ENCODE results near the gene B3GAT2.

GRCh38 chr6:70886661-70887060 lies 70.2 kb downstream of the B3GAT2 start:
- TF ChIP-seq, protein P1, sequence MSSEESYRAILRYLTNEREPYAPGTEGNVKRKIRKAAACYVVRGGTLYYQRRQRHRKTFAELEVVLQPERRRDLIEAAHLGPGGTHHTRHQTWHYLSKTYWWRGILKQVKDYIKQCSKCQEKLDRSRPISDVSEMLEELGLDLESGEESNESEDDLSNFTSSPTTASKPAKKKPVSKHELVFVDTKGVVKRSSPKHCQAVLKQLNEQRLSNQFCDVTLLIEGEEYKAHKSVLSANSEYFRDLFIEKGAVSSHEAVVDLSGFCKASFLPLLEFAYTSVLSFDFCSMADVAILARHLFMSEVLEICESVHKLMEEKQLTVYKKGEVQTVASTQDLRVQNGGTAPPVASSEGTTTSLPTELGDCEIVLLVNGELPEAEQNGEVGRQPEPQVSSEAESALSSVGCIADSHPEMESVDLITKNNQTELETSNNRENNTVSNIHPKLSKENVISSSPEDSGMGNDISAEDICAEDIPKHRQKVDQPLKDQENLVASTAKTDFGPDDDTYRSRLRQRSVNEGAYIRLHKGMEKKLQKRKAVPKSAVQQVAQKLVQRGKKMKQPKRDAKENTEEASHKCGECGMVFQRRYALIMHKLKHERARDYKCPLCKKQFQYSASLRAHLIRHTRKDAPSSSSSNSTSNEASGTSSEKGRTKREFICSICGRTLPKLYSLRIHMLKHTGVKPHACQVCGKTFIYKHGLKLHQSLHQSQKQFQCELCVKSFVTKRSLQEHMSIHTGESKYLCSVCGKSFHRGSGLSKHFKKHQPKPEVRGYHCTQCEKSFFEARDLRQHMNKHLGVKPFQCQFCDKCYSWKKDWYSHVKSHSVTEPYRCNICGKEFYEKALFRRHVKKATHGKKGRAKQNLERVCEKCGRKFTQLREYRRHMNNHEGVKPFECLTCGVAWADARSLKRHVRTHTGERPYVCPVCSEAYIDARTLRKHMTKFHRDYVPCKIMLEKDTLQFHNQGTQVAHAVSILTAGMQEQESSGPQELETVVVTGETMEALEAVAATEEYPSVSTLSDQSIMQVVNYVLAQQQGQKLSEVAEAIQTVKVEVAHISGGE (tag by site-specific recombination; conservative IDR thresholded peaks at IDR 0.05; ENCODE audit: low read depth): no peak
- TF ChIP-seq, protein P2, sequence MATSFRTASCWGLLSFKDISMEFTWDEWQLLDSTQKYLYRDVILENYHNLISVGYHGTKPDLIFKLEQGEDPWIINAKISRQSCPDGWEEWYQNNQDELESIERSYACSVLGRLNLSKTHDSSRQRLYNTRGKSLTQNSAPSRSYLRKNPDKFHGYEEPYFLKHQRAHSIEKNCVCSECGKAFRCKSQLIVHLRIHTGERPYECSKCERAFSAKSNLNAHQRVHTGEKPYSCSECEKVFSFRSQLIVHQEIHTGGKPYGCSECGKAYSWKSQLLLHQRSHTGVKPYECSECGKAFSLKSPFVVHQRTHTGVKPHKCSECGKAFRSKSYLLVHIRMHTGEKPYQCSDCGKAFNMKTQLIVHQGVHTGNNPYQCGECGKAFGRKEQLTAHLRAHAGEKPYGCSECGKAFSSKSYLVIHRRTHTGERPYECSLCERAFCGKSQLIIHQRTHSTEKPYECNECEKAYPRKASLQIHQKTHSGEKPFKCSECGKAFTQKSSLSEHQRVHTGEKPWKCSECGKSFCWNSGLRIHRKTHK (tag by site-specific recombination; IDR thresholded peaks at IDR 0.05): no peak
- TF ChIP-seq, protein P3, sequence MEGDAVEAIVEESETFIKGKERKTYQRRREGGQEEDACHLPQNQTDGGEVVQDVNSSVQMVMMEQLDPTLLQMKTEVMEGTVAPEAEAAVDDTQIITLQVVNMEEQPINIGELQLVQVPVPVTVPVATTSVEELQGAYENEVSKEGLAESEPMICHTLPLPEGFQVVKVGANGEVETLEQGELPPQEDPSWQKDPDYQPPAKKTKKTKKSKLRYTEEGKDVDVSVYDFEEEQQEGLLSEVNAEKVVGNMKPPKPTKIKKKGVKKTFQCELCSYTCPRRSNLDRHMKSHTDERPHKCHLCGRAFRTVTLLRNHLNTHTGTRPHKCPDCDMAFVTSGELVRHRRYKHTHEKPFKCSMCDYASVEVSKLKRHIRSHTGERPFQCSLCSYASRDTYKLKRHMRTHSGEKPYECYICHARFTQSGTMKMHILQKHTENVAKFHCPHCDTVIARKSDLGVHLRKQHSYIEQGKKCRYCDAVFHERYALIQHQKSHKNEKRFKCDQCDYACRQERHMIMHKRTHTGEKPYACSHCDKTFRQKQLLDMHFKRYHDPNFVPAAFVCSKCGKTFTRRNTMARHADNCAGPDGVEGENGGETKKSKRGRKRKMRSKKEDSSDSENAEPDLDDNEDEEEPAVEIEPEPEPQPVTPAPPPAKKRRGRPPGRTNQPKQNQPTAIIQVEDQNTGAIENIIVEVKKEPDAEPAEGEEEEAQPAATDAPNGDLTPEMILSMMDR (tag by site-specific recombination; IDR thresholded peaks at IDR 0.05): no peak
- no peak for TF ChIP-seq ZNF830 (tag by site-specific recombination; IDR thresholded peaks at IDR 0.05; ENCODE audit: low read depth)
- TF ChIP-seq ZNF560 (tag by site-specific recombination; IDR thresholded peaks at IDR 0.05; ENCODE audit: borderline replicate concordance): no peak
- TF ChIP-seq ZNF24 (tag by site-specific recombination; IDR thresholded peaks at IDR 0.05): no peak
- TF ChIP-seq MYNN (tag by site-specific recombination; IDR thresholded peaks at IDR 0.05; ENCODE audit: borderline replicate concordance): no peak
- no peak for TF ChIP-seq ZNF280D (tag by site-specific recombination; IDR thresholded peaks at IDR 0.05)
